NCI-H146 treated with DMSO at 0.1 percent for 48 hours (cell line): Measurements from ENCODE around the gene APOH.

Experiments used
- DNase-seq: peaks from one replicate; lab custom pipeline; 2025; ENCODE audit not compliant: unreplicated experiment; lab: John Stamatoyannopoulos, UW

APOH gene

DNA sequence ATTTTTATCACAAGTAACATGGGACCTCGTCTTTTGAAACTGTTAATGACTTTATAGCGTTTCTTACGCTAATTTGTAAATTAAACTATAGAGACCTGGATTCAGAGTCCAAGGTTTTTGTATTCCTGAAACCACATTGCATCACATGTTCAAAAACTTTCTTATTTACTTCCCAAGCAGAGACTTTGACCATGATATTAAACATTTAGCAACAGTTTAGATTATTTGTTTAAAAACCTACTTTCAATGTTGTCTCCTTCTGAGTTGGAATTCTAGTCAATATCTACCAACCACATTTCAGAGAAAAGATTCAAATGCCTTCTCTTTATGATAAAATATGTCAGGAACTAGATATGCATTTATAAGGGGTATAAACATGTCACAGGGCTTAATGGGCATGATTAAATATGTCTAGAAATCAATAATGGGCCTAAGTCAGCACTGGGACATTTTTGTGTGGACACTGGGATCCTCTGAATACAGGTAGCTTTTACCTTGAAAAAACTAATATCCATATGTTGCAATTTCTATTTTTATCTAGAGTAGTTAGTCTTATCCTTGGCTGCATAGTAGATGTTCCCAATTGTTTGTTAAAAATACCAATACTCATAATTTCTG lies 6.3 kb upstream of the APOH start:
- DNase-seq: no peak

DNA sequence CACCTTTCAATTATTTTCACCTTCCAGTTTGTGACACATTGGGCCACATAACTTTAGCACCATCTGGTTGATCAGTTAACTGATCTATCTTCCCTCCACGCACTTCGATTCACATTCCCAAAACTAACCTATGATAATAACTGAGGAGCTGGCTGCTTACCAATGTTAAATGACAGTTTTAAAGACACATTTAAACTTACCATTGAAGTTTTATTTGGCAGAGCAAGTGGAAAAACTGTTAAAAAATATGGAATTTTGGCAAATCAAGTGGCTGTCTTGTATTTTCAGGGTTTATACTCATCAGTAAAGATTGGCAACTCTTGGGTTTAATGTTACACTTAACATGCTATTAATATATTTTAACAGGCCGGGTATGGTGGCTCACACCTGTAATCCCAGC lies 5.4 kb upstream of the APOH start:
- DNase-seq: no peak

DNA sequence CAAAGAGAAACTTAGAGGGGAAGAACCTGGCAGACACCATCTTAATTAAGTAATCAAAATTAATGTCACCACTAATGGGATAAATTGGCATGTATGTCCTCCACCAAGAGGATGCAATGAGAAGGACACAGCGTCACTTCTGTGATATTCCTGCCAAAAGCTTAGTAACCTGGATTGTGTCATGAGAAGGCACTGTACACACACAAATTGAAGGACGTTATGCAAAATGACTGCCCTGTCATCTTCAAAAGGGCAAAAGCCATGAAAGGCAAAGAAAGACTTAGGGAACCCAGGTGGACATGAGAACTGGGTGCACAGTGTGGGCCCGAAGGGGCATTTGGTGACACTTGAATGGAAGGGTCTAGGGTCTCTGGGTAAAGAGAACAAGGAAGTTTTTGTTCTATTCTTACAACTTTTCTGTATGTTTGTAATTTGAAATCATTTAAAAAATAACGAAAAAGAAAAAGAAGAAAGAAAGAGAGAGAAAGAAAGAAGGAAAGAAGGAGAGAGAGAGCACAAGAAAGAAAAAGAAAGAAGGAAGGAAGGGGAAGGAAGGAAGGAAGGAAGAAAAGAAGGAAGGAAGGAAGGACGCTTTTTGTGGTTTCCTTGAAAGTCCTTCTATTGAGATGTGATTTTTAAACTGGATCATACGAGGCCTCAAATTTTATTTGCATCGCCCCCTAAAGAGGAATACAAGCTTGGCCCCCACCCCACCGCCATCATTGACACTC lies 4.0 kb upstream of the APOH start:
- no peak for DNase-seq

DNA sequence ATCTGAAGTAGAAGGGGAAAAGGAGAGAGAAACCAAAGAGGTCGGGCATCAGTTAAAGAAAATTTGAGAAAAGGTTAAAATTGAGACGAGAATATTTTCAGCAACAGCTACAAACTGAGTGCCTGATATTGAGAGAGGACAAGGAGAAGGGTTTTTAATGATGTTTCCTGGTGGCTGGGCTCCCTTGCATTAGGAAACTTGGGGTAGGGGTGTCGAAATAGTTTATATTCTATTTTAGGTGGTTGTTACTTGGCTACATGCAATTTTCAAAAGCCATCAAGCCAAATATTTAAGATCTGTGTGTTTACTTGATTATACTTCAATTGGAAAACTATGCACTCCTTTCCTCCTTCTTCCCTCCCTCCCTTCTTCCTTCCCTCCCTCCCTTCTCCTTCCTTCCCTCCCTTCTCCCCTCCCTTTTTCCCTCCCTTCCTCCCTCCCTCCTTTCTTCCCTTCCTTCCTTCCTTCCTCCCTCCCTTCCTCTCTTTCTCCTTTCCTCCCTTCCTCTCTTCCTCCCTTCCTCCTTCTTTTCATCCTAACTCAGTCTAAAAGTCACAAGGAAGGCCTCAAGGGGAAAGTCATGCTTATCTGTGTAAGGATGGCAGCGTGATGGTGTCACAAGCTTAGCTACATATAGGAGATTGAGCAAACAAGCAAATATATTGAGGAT lies 1.8 kb upstream of the APOH start:
- DNase-seq: no peak

DNA sequence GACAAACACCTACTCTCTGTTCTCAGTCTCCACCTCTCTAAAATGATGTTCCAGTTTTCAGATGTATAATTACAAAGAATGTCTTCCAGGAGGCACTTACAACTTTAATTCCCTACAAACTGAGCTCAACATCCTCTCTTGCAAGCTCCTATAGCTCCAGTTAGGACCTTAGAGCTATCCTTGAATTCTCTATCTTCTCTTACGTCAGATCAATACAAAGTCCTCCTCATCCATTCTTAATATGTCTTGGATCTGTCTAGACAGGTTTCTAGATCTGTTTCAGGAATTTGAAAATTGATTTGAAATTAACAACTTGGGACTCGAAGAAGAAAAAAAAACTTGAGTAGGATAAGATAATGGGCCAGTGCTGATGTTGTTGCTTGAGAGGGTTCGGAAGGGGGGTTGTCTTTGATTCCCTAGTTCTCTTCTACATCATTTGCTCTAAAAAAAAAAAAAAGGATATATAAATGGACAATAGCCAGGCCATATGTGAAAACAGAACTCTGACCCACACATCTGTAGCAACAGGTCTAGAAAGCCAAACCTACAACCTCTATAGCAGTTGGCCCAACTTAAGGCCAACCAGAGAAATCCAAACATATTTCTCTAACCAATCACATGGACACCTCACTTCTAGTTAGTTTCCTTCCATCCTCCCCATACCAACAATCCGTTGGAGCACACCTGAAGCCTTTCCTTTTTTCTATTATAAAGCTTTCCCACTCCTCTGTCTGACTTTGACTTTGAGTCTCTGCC lies 746 bp upstream of the APOH start:
- DNase-seq: no peak

DNA sequence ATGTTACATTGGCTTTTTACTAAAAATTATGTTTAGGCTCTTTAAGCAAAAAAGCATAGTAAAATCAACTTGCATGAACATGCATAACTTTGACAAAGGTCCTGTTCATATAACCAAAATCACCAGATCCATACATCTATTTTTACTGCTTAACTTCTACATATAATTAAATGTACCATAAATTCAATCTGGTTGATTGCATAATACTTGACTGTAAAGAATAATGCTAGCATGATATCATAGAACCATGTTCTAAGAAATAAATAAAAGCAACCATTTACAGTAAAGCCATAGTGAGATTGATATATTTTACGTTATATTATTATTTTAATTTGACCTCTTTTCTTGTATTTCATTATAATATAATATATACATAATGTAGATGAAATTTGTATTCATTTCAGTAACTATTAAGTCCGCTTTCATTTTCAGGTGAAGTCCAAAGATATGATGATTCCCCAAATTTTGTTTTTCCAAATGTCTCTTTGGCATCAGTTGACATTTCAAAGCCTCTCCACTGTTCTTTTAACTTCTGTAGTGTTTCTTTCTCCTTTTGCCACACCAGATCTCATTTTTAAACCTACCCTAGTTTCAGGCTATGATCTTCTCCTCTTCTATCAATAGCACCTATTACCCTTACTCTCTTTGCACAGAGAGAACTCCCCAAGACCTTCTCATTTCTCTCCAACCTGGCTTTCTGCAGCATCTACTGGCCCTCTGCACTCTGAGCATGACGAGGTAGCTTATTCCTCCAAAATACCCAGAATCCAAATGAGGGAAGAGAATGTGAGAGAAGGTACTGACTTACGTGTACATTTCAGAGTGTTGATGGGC lies 1.8 kb downstream of the APOH start:
- no peak for DNase-seq

DNA sequence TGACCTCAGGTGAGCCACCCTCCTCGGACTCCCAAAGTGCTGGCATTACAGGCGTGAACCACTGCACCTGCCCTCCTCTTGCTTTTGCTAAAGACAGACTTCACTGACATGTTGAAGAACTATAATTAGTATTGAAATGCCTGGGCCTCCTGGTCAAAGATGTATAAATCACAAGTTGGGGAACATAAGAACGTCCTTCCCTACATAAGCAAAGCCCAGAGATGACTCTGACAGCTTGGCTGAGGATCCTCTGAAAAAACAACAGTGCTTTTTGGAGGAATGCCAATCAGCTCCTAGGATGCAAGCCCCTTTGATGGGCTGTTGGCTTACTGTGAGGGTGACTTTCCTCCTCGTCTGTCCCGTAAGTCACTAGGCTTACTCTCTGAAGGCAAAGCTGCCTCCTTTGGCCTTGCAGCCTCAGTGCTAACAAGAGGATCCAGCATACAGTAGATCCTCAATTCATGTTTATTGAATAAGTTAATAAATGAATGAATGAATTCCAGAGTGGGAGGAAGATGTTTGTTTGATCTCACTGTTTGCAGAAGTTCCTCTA lies 6.3 kb downstream of the APOH start:
- no peak for DNase-seq

DNA sequence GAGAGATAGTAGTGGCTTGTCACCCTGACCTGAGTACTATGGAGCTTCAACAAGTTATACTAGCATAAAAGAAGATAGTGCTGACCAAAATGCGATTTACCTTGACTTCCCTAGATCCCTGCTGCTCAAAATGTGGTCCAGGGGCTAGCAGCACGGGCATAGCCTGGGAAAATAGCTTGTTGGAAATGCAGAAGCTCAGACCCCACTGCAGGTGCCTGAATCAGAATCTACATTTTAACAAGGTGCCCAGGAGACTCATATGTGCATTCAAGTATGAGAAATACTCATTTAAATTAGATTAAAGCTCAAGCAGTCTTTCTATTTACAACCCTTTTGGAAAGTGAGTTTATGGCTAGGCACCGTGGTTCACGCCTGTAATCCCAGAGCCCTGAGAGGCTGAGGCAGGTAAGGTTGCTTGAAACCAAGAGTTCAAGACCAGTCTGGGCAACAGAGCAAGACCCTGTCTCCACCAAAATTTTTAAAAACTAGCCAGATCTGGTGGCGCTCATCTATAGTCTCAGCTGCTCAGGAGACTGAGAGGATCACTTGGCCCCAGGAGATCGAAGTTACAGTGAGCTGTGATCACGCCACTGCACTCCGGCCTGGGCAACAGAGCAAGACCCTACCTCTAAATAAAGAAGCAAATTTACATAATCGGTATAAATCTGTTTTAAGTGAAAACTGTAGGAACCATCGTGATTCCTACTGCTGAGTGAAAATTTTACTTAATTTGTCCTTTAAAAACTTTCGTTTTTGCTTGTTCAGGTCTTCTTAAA lies 7.3 kb downstream of the APOH start:
- DNase-seq: no peak

DNA sequence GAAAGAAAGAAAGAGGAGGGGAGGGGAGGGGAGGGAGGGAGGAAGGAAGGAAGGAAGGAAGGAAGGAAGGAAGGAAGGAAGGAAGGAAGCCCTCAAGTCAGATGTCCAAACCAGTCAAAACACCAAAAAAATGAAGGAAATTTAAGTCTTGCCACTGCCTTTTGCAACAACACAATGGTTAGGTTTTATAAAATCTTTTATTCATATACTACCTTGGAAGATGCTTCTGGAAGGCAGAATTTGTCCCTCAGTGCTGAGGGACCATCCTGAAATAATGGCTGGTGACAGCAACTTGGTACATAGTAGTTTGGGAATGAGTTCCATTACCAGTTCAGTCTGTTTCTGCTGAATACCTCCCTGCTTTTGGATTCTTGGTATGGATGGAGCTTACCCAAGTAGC lies 7.9 kb downstream of the APOH start:
- DNase-seq: no peak

DNA sequence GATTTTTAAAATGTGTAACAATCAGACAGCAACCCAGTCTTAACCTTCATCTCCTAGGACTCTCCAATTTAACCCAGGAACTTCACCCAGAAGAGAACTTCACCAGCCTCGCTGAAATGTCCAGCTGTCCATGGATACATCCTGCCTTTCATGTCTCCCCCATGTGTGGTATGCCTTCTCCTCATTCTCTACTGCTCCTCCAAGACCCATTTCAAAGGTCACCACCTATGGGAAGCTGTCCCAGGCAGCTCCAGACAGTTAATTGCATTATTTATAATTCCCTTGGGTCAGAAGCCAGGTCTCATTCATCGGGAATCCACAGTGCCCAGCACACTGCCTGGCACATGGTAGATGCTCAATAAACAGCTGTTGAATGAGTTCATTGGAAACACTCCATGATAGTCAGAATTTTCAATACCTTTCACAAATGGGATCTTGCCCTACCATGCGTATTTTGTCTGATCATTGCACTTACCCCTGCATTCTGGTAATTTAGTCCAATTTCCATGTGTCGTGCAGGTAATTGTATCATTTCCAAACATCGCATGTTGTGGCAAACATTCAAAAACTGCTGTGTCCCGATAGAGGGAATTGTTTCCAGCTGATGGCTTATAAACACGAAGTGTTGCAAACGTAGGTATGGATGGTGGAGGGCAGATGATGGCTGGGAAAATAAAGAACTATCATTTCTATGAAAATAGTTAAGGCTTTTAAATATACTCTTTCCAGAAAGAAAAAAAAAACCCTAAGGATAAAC lies 9.0 kb downstream of the APOH start:
- DNase-seq: no peak

DNA sequence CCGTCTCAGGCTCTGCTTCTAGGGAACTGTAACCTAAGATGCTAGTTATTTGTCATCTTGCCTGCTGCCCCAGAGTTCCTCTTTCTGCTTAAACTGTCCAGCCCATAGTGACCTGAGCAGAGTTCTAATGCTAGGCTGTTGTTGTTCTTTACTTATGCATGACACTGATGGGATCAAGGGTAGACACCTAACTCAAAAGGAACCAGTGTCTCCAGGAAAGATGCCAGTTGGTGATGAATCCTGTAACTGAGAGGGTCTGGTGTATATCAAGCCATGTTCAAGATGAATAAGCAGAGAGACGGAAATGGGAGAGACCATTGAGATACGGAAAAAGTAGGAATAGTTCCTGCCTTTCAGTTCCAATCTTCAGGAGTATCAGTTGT lies 13.7 kb downstream of the APOH start:
- DNase-seq: no peak

DNA sequence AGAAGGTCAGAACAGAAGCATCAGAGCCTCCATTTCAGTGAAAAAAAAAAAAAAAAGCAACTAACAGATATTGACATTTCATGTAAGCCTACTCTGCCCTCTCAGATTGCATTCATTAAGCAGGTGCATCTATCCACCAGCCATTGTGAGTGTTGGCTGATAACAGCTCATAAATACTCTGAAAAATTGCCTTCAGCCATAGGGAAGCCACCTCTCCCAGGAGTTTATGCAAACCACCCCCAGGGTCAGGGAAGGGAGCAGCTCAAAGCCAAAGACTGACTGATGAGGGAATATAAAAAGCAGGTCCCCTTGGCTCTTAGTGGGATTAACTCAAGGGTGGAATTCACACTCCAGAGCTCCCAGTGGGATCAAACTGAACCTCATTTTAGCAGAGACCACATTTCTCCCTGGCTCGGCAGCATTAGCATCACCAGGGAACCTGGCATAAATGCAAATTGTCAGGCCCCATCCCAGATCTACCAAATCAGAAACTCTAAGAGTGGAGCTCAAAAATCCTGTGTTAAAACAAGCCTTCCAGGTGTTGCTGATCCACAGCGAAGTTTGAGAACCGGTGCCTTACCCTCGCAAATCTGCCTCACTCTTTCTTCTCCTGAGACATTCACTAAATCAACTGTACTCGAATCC lies 14.2 kb downstream of the APOH start:
- DNase-seq: peak; percentile 97

DNA sequence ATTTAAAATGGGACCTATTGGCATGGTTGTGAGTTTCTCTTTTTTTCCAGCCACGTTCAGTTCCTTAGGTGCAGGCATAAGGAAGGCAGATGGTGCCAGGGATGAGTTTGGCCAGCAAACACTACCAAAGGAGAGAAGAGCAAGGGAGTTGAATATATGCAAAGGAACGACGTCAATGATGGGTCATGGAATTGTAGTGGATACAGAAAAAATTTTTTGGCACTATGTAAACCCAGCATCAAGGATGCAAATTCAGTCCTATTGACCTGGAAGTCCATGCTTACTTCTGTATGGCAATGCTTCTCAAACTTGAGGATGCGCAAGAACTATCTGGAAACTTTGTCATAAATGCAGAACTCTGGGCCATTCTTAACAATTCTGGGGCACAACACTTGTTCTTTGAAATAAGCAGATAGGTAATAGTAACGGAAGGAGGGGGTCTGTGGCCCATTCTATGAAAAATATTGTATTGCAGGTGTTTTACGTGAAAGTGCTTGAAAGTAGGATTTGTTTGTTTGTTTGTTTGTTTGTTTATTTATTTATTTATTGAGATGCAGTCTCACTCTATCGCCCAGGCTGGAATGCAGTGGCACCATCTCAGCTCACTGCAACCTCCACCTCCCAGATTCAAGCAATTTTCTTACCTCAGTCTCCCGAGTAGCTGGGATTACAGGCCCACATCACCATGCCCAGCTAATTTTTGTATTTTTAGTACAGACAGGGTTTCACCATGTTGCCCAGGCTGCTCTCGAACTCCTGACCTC lies 18.0 kb downstream of the APOH start:
- DNase-seq: no peak

DNA sequence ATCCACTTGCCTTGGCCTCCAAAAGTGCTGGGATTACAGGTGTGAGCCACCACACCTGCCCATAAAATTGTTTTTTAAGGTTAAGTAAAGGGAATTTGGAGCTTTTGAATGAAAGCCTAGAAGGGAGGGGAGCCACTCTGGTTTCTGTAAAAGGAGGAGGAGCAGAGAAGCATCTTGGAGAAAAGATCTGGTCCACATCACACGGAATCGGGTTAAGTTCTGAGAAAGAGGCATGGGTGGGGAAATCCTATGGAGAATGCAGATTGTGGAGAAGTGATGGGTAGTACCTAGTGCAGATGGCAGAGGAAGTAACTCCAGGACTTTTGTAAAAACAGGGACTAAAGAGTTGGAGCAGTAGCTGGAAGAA lies 19.0 kb downstream of the APOH start:
- no peak for DNase-seq

DNA sequence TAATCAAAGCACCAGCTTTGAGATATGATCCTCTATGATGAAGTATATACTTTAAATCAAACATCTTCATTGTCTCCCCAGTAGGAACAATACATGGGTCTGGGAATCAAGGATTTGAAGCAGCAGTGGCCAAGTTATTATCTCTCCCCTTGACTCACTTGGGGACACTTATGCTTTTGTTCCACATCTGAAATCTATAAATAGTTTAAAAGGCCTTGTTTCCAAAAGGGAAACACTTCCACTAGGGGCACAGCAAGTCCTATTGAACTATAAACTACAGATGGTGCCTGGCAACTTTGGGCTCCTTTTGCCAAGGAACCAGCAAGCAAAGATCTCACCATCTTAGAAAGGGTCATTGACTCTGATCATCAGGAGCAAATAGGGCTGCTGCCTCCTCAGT lies 21.3 kb downstream of the APOH start:
- no peak for DNase-seq

DNA sequence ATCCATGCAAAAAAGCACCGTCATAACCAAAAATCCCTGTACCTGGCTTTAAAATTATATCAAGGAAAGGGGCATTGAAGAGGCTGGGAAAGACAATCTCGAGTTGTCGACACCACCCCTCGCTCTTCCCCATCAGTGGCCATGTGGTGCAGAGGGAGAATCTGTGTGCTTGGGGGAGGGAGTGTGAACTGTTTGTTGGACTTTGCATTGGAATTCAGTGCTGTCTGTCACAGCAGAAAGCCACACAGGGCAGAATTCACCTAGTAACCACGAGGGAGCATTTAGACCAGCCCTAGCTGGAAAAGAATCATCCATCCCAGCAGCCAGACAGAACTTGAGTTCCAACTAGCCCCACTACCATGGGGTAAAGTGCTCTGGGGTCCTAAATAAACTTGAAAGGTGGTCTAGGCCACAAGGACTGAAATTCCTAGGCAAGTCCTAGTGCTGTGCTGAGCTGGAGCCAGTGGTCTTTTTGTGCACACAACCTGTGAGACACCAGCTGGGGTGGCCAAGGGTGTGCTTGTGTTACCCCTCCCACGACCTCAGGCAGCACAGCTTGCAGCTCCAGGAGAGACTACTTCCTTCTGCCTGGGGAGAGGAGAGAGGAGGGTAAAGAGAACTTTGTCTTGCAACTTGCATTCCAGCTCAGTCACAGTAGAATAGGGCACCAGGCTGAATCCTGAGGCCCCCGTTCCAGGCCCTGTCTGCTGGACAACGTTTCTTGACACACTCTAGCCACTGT lies 25.8 kb downstream of the APOH start:
- no peak for DNase-seq

DNA sequence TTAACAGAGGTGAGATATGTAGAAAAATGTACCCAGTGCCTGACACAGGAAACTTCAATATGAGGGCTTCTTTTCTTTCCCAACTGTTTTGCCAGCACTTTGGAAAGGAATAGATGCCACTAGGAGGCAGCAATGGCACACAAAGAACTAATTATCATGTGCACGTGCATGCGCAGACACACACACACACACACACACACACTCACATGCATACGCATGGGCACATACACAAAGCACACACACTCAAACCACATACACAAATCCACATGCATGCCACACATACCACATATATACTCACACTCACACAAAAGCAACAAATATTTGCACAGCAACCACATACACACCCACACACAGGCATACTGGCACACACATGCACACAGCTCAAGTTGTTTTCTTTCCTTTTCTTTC lies 28.5 kb downstream of the APOH start:
- DNase-seq: peak; percentile 45
